K562 (cell line): Measurements from ENCODE around the gene PIGC. TPM values are rescaled to one million over a fixed set of nuclear protein-coding genes. Genes with fewer than 3 reads are reported as not detected.

Experiments
- ARHGAP35 ChIP-seq: fragments of 450-650 bp; IDR thresholded peaks from 2 replicates; pipeline ENCODE4 v1.6.1; 2018; ENCODE audit not compliant: partially characterized antibody
- CBX1 ChIP-seq: sonication (generic); IDR thresholded peaks from 2 replicates; pipeline ENCODE4 v1.6.1; 2016; ENCODE audit warnings: antibody characterized with exemption, low read depth, mild to moderate bottlenecking
- CCNT2 ChIP-seq: IDR thresholded peaks from 2 replicates; pipeline ENCODE4 v1.6.1; 2011; ENCODE audit warnings: borderline replicate concordance, low read depth, mild to moderate bottlenecking, moderate library complexity, mixed read lengths, low read length; ENCODE audit not compliant: insufficient read length; ENCODE audit errors: extremely low read depth
- CTCFL ChIP-seq: IDR thresholded peaks from 2 replicates; pipeline ENCODE4 v1.6.1; 2011; ENCODE audit warnings: borderline replicate concordance, low read depth, mild to moderate bottlenecking, moderate library complexity, low read length; ENCODE audit not compliant: insufficient read depth, poor library complexity, severe bottlenecking
- EP300 ChIP-seq: IDR thresholded peaks from 2 replicates; pipeline ENCODE4 v1.6.1; 2012; ENCODE audit warnings: low read length, improper control_type of control experiment
- KDM4B ChIP-seq, 2 experiments: fragments of 450-650 bp in 1 of 2; sonication (generic) in 1 of 2; IDR thresholded peaks; 2 replicates each; pipeline ENCODE4 v1.6.1; 2016 to 2017; ENCODE audit warnings: borderline replicate concordance in 2 of 2, antibody characterized with exemption in 1 of 2, low read depth in 1 of 2, mild to moderate bottlenecking in 1 of 2
- LEF1 ChIP-seq: fragments of 450-650 bp; IDR thresholded peaks from 2 replicates; pipeline ENCODE4 v1.6.1; 2016; ENCODE audit warnings: mild to moderate bottlenecking
- MAFK ChIP-seq: IDR thresholded peaks from 2 replicates; pipeline ENCODE4 v1.6.1; 2011; ENCODE audit warnings: low read length, improper control_type of control experiment
- MEF2D ChIP-seq: conservative IDR thresholded peaks from 2 replicates; pipeline ENCODE4 v1.6.1; 2016; ENCODE audit warnings: low read depth, missing genetic modification characterization, missing compliant biosample characterization
- NCOA2 ChIP-seq, 2 experiments: fragments of 450-650 bp; IDR thresholded peaks; 2 replicates each; pipeline ENCODE4 v1.6.1; 2018; ENCODE audit warnings: mild to moderate bottlenecking in 2 of 2, moderate library complexity in 1 of 2; ENCODE audit not compliant: partially characterized antibody in 2 of 2
- NFIX ChIP-seq: fragments of 250-450 bp; sonication (Bioruptor Pico); IDR thresholded peaks from 2 replicates; pipeline ENCODE4 v1.4.0; 2020; ENCODE audit warnings: low read depth, mild to moderate bottlenecking, moderate library complexity
- PHF20 ChIP-seq: fragments of 450-650 bp; IDR thresholded peaks from 2 replicates; pipeline ENCODE4 v1.6.1; 2018; ENCODE audit not compliant: partially characterized antibody
- RFX1 ChIP-seq: fragments of 450-650 bp; IDR thresholded peaks from 2 replicates; pipeline ENCODE4 v1.6.1; 2016; ENCODE audit warnings: mild to moderate bottlenecking, moderate library complexity
- TAF9B ChIP-seq: fragments of 450-650 bp; IDR thresholded peaks from 2 replicates; pipeline ENCODE4 v1.6.1; 2018; ENCODE audit warnings: mild to moderate bottlenecking; ENCODE audit not compliant: partially characterized antibody
- TCF7 ChIP-seq: sonication (generic); IDR thresholded peaks from 2 replicates; pipeline ENCODE4 v1.6.1; 2016; ENCODE audit warnings: antibody characterized with exemption, borderline replicate concordance
- ZKSCAN1 ChIP-seq: fragments of 150-350 bp; IDR thresholded peaks from 2 replicates; pipeline ENCODE4 v1.6.1; 2016; ENCODE audit warnings: low read depth, low read length
- ZKSCAN3 ChIP-seq: fragments of 250-450 bp; sonication (Bioruptor Pico); IDR thresholded peaks from 2 replicates; pipeline ENCODE4 v1.4.0; 2020
- polyA plus RNA-seq, 8 experiments: library from polyadenylated mRNA; depleted of rRNA in 4 of 8; stranded (reverse) in 5 of 8; unstranded in 3 of 8; fragments of >200 nt; fragmentation: Nextera tagmentation in 2 of 8; fragmentation: Illumina TruSeq in 1 of 8; extraction: Ambion mirVana in 2 of 8; extraction: Trizol in 1 of 8; gene quantifications; 2 replicates each; pipeline versions ENCODE4 v1.2.1 to v1.2.3, GENCODE V29; 2011 to 2014; ENCODE audit warnings: inconsistent platforms in 1 of 8, missing spikeins in 1 of 8
- total RNA-seq, 7 experiments: library from RNA; depleted of rRNA in 6 of 7; stranded (reverse); fragments of >200 nt in 6 of 7; fragmentation: Illumina TruSeq in 2 of 7; extraction: Trizol in 2 of 7; gene quantifications; 2 replicates each; pipeline versions ENCODE4 v1.2.1 to v1.2.3, GENCODE V29; 2011 to 2021; ENCODE audit warnings: low replicate concordance in 1 of 7
- TF ChIP-seq, protein P1 (sequence below), 2 experiments: fragments of 450-650 bp; IDR thresholded peaks; 2 replicates each; pipeline ENCODE4 v1.6.1; 2018; ENCODE audit warnings: mild to moderate bottlenecking in 2 of 2, low read depth in 1 of 2; ENCODE audit not compliant: partially characterized antibody in 2 of 2
- TF ChIP-seq, protein P2 (sequence below): fragments of 250-450 bp; sonication (Bioruptor Pico); IDR thresholded peaks from 2 replicates; pipeline ENCODE4 v1.6.1; 2021; ENCODE audit warnings: mild to moderate bottlenecking

Gene PIGC
- total and polyA plus RNA-seq, 9 of the 15 experiments (the other 6 are each of a cell fraction or from before 2014, with no cell fraction given), result 30.5 to 97.9 (median 54.7) TPM

DNA sequence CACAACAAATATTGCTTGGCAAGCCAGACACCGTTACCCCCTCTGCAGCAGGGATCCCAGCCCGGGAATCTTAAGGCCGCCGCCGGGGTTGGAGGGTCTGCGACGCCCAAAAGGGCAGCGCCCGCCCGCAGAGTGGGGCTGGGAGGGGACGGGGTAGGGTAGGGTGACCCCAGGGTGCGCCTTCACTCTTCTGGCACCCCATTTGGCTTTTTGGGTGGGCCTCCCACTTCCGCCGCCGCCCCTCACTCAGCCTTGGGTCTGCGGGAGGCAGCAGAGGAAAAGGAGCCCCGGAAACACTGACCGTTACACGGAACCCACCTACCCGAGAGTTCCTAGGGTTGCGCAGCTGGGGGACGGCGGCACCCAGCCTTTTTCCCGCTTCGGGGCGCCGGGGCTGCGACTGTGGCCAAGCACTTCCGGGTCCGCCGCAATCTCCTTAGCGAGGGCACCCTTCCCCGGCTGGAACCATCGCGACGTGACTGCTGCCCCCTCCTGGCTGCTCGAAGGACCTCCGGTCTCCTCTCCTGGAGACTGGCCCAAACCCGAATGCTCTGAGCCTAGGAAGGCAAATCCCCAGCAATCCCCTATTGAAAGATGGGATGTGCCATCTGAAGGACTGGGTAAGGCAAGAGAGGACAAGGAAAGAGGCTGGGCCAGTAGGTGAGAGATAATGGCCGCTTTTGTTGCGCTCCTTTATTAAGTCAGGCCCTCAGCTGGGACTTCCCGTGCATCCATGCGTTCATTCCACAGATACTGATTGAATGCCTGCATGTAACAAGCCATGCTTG is at the start of gene PIGC (continued):
- TF ChIP-seq CBX1, result peak; percentile 97
- no peak for TF ChIP-seq ARHGAP35
- TF ChIP-seq TAF9B, result peak; percentile 60
- TF ChIP-seq TCF7, result peak; percentile 46; the same call in 1 of the 2 replicates
- peak; percentile 38; the same call in 1 of the 2 replicates for TF ChIP-seq LEF1
- TF ChIP-seq KDM4B (IDR thresholded peaks at IDR 0.05; ENCODE audit: borderline replicate concordance in 2 of 2, low read depth in 1 of 2), result peak in 1 of 2 experiments; percentile 65; a peak in 1 of 4 replicates
- TF ChIP-seq RFX1, result 0 out of 2 replicates have a peak, but pooled peaks have one; percentile 16
- TF ChIP-seq CCNT2, result peak; percentile 52
- no peak for TF ChIP-seq NFIX
- 0 out of 2 replicates have a peak, but pooled peaks have one; percentile 1 for TF ChIP-seq MAFK
- peak; percentile 95 for TF ChIP-seq PHF20
- TF ChIP-seq ZKSCAN3 (CRISPR knock-in tag), result no peak
- TF ChIP-seq CTCFL, result peak; percentile 66
- no peak for TF ChIP-seq EP300
- no peak for TF ChIP-seq NCOA2 (IDR thresholded peaks at IDR 0.05; ENCODE audit: partially characterized antibody in 2 of 2)
- TF ChIP-seq, protein P1, sequence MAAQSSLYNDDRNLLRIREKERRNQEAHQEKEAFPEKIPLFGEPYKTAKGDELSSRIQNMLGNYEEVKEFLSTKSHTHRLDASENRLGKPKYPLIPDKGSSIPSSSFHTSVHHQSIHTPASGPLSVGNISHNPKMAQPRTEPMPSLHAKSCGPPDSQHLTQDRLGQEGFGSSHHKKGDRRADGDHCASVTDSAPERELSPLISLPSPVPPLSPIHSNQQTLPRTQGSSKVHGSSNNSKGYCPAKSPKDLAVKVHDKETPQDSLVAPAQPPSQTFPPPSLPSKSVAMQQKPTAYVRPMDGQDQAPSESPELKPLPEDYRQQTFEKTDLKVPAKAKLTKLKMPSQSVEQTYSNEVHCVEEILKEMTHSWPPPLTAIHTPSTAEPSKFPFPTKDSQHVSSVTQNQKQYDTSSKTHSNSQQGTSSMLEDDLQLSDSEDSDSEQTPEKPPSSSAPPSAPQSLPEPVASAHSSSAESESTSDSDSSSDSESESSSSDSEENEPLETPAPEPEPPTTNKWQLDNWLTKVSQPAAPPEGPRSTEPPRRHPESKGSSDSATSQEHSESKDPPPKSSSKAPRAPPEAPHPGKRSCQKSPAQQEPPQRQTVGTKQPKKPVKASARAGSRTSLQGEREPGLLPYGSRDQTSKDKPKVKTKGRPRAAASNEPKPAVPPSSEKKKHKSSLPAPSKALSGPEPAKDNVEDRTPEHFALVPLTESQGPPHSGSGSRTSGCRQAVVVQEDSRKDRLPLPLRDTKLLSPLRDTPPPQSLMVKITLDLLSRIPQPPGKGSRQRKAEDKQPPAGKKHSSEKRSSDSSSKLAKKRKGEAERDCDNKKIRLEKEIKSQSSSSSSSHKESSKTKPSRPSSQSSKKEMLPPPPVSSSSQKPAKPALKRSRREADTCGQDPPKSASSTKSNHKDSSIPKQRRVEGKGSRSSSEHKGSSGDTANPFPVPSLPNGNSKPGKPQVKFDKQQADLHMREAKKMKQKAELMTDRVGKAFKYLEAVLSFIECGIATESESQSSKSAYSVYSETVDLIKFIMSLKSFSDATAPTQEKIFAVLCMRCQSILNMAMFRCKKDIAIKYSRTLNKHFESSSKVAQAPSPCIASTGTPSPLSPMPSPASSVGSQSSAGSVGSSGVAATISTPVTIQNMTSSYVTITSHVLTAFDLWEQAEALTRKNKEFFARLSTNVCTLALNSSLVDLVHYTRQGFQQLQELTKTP (IDR thresholded peaks at IDR 0.05; ENCODE audit: low read depth in 1 of 2, partially characterized antibody in 2 of 2), result peak in 1 of 2 experiments; percentile 27
- TF ChIP-seq, protein P2, sequence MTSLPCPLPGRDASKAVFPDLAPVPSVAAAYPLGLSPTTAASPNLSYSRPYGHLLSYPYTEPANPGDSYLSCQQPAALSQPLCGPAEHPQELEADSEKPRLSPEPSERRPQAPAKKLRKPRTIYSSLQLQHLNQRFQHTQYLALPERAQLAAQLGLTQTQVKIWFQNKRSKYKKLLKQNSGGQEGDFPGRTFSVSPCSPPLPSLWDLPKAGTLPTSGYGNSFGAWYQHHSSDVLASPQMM (CRISPR knock-in tag), result no peak
- TF ChIP-seq ZKSCAN1, result peak; percentile 61; the same call in 1 of the 2 replicates
- TF ChIP-seq MEF2D (tag), result 0 out of 2 replicates have a peak, but pooled peaks have one; percentile 61
